ENCODE data around the gene PLA2G2F.

DNA sequence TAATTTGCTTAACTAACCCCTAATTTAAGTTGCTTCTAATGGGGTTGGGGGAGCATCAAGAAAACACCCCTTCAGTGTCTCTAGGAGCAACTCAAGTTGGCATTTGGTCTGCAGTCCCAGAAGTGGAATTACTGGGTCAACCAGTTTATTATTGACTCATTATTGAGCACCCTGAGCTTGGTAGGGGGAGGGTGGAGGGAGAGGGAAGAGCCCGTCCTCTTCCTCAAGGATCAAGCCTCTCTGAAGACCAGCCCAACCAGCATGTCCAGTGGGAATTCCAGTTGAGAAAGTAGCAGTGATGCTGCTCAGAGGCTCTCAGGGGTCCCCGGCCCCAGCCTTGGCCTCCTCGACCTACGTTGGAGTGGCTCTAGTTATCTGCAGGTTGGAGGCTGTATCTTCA, 2.1 kb upstream of the PLA2G2F start:
- TF ChIP-seq, protein P1, sequence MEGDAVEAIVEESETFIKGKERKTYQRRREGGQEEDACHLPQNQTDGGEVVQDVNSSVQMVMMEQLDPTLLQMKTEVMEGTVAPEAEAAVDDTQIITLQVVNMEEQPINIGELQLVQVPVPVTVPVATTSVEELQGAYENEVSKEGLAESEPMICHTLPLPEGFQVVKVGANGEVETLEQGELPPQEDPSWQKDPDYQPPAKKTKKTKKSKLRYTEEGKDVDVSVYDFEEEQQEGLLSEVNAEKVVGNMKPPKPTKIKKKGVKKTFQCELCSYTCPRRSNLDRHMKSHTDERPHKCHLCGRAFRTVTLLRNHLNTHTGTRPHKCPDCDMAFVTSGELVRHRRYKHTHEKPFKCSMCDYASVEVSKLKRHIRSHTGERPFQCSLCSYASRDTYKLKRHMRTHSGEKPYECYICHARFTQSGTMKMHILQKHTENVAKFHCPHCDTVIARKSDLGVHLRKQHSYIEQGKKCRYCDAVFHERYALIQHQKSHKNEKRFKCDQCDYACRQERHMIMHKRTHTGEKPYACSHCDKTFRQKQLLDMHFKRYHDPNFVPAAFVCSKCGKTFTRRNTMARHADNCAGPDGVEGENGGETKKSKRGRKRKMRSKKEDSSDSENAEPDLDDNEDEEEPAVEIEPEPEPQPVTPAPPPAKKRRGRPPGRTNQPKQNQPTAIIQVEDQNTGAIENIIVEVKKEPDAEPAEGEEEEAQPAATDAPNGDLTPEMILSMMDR (conservative IDR thresholded peaks at IDR 0.05; ENCODE audit: low read depth, low read length) = no peak
- TF ChIP-seq EZH2 (IDR thresholded peaks at IDR 0.05; ENCODE audit: borderline replicate concordance, low read depth, low read length, poor library complexity, severe bottlenecking) = no peak
